ENCODE measurements around the gene GPR85. TPM values are rescaled to one million over a fixed set of nuclear protein-coding genes. Genes with fewer than 3 reads are reported as not detected.

GPR85 gene, protein sequence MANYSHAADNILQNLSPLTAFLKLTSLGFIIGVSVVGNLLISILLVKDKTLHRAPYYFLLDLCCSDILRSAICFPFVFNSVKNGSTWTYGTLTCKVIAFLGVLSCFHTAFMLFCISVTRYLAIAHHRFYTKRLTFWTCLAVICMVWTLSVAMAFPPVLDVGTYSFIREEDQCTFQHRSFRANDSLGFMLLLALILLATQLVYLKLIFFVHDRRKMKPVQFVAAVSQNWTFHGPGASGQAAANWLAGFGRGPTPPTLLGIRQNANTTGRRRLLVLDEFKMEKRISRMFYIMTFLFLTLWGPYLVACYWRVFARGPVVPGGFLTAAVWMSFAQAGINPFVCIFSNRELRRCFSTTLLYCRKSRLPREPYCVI
- total RNA-seq = 1 to 10 TPM in 3 of 6 donors, under 1 TPM in 1, not detected in 2; 0.39 to 3.3 (median 1.7) TPM

DNA sequence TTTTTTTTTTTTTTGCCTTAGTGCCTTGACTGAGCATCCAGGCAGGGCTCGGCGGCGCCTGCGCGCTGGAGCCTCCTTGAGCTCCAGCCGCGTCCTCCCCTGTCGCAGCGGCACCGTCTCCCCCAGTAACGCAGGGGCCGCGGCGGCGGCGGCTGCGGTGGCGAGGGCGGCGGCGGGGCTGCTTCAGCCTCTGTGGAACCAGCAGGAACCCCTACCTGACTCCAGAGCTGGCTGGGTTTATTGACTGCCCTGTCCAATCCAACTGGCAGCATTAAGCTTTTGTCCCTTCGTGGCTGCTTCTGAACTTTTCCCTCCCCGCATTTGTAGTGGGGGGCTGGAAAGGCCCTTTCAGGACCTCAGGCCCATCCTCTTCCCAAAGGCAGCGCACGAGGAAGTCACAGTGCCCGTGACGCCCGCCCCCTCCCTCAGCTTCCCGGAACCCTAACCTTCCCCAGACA lies at the start of gene GPR85:
TSS of gene GPR85 (minus strand) at position 397 of the 458 bp plus-strand sequence. CDS start 2,106 bp downstream, outside the sequence.
- TF ChIP-seq POLR2AphosphoS5 (IDR thresholded peaks at IDR 0.05) = no peak
- TF ChIP-seq POLR2A (IDR thresholded peaks at IDR 0.05) = peak in 1 of 4 donors; percentile 14
- TF ChIP-seq CTCF (IDR thresholded peaks at IDR 0.05) = no peak
- TF ChIP-seq EP300 (IDR thresholded peaks at IDR 0.05) = no peak
- 1 to 2% methylated on average over 24 to 29 of the region's 29 CpGs for WGBS, 2 donors
- peaks cover 0 to 12% (median 6%) of the 10 kb centered on the region in 4 donors for H3K4me1 ChIP-seq
- H3K4me3 ChIP-seq = peak within 1 kb of the TSS in 3 of 4 donors; percentile 35 to 52 (median 44)
- no peaks in the 10 kb centered on the region for H3K36me3 ChIP-seq
- H3K27ac ChIP-seq = peak within 1 kb of the TSS in 1 of 4 donors; percentile 23
- DNase-seq = peak; percentile 37 to 93
- no peaks in the 10 kb centered on the region for H3K9me3 ChIP-seq
- ATAC-seq (ENCODE audit: low FRiP score in 2 of 2) = peak in 1 of 2 donors; percentile 92
- no peaks in the 10 kb centered on the region for H3K27me3 ChIP-seq

GRCh38 chr7:113134025-113134424 lies 47.4 kb upstream of the GPR85 start:
- no peaks in the 10 kb centered on the region for H3K27me3 ChIP-seq
- H3K36me3 ChIP-seq = no peaks in the 10 kb centered on the region
- no peak overlapping the region for H3K4me3 ChIP-seq
- no peak overlapping the region for H3K27ac ChIP-seq
- H3K4me1 ChIP-seq = no peaks in the 10 kb centered on the region
- ATAC-seq (ENCODE audit: low FRiP score in 2 of 2) (no peak), DNase-seq (no peak)
- 84% methylated on average over 1 of the region's 1 CpG for WGBS, 2 donors
- no peak for TF ChIP-seq EP300 (IDR thresholded peaks at IDR 0.05)
- TF ChIP-seq POLR2AphosphoS5 (IDR thresholded peaks at IDR 0.05) = no peak
- TF ChIP-seq POLR2A (IDR thresholded peaks at IDR 0.05) = no peak
- no peak for TF ChIP-seq CTCF (IDR thresholded peaks at IDR 0.05)
- H3K9me3 ChIP-seq = no peaks in the 10 kb centered on the region

DNA sequence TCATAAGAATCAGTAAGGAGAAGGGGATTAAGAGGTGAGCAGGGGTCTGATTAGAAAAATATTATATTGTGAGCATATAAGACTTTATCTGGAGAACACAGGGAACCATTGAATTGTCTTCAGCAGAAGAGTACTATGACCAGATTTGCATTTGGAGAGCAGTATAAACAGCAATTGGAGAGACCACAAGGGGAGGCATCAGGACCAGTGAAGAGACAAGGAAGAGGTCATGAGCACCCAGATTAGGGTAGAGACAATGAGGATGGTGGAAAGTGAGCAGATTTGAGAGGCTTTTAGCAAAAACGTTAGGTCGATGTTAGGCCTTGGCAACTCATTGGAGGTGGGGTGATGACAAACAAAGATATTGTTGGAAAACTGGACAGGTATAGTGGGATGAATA lies 44.7 kb upstream of the GPR85 start:
- ATAC-seq (ENCODE audit: low FRiP score in 2 of 2) (no peak), DNase-seq (no peak)
- H3K36me3 ChIP-seq = no peaks in the 10 kb centered on the region
- H3K27me3 ChIP-seq = no peaks in the 10 kb centered on the region
- no peaks in the 10 kb centered on the region for H3K9me3 ChIP-seq
- WGBS, 2 donors = 94 to 95% methylated on average over 2 of the region's 2 CpGs
- H3K27ac ChIP-seq = no peak overlapping the region
- TF ChIP-seq POLR2A (IDR thresholded peaks at IDR 0.05) (no peak), POLR2AphosphoS5 (IDR thresholded peaks at IDR 0.05) (no peak), CTCF (IDR thresholded peaks at IDR 0.05) (no peak), EP300 (IDR thresholded peaks at IDR 0.05) (no peak)
- no peak overlapping the region for H3K4me3 ChIP-seq
- H3K4me1 ChIP-seq = no peaks in the 10 kb centered on the region

DNA sequence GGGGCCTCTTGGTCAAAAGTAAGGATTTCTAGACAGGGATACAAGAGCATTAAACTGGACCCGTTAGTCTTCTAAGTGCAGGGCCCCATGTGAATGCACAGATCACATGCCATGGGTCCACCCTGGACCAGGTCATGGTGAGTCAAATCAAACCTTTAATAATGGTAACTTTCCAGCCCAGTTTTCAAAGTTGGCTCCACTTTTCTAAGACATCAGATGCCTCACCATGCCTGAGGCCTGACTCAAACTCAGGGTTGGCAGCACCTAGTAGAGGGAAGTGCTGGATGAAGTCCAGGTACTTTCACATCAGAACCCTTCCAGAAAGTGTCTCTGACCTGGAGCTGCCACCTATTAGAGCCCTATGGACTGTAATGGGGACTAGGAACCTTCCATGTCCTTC lies 41.4 kb upstream of the GPR85 start:
- no peak overlapping the region for H3K4me3 ChIP-seq
- no peak for DNase-seq
- no peak for ATAC-seq (ENCODE audit: low FRiP score in 2 of 2)
- H3K27ac ChIP-seq = no peak overlapping the region
- H3K4me1 ChIP-seq = no peaks in the 10 kb centered on the region
- H3K36me3 ChIP-seq = no peaks in the 10 kb centered on the region
- TF ChIP-seq POLR2AphosphoS5 (IDR thresholded peaks at IDR 0.05) (no peak), EP300 (IDR thresholded peaks at IDR 0.05) (no peak), CTCF (IDR thresholded peaks at IDR 0.05) (no peak), POLR2A (IDR thresholded peaks at IDR 0.05) (no peak)
- 93 to 100% methylated on average over 1 of the region's 1 CpG for WGBS, 2 donors
- H3K27me3 ChIP-seq = no peaks in the 10 kb centered on the region
- H3K9me3 ChIP-seq = no peaks in the 10 kb centered on the region

Measured in upper lobe of left lung (tissue), 6 donors.